Activated naive CD4-positive, alpha-beta T cell (primary cell): ENCODE data around the gene CX3CL1.
"Not testable (repeated sequence)": the region's sequence is repeated elsewhere in the genome, so short reads cannot be mapped to it uniquely, and the experiment has no call there.

Source experiments
- DNase-seq, 4 experiments: peaks; one replicate each; lab custom pipeline; 2025; lab: John Stamatoyannopoulos, UW

The CX3CL1 gene

GRCh38 chr16:57357330-57358085, 14.8 kb upstream of the CX3CL1 start:
- no peak for DNase-seq

GRCh38 chr16:57358086-57358420, 14.2 kb upstream of the CX3CL1 start:
- DNase-seq: no peak

GRCh38 chr16:57358527-57359095, 13.7 kb upstream of the CX3CL1 start, which contains the start of gene CCL22:
CCL22 (plus strand) TSS chr16:57358783; CDS start chr16:57358817, 34 bp downstream.
- no peak for DNase-seq

GRCh38 chr16:57360321-57360935, 11.9 kb upstream of the CX3CL1 start:
- no peak for DNase-seq

GRCh38 chr16:57361404-57361803, 10.9 kb upstream of the CX3CL1 start:
- no peak for DNase-seq

GRCh38 chr16:57364143-57364542, 8.1 kb upstream of the CX3CL1 start:
- no peak for DNase-seq

- no peak for DNase-seq
Observed at GRCh38 chr16:57366544-57367040, 5.7 kb upstream of the CX3CL1 start.

- no peak for DNase-seq
Observed at GRCh38 chr16:57367116-57367752, 5.1 kb upstream of the CX3CL1 start.

GRCh38 chr16:57371494-57372371, 557 bp upstream of the CX3CL1 start:
- no peak for DNase-seq

- no peak for DNase-seq
Observed at GRCh38 chr16:57373117-57373947, 1.0 kb downstream of the CX3CL1 start.

- DNase-seq: no peak
Observed at GRCh38 chr16:57374067-57374534, 1.8 kb downstream of the CX3CL1 start.

- DNase-seq: not testable (repeated sequence)
Observed at GRCh38 chr16:57374925-57375465, 2.7 kb downstream of the CX3CL1 start.

GRCh38 chr16:57376313-57376818, 4.1 kb downstream of the CX3CL1 start:
- DNase-seq: no peak

GRCh38 chr16:57377080-57377841, 5.0 kb downstream of the CX3CL1 start:
- DNase-seq: no peak

- no peak for DNase-seq
Observed at GRCh38 chr16:57379579-57379978, 7.3 kb downstream of the CX3CL1 start.

GRCh38 chr16:57380671-57381462, 8.6 kb downstream of the CX3CL1 start:
- DNase-seq: no peak

GRCh38 chr16:57381791-57382534, 9.7 kb downstream of the CX3CL1 start:
- DNase-seq: no peak
